ENCODE results near the gene DDX10.
A peak's percentile ranks its signal among the peaks of the same experiment; 100 is the strongest.

Gene DDX10

DNA sequence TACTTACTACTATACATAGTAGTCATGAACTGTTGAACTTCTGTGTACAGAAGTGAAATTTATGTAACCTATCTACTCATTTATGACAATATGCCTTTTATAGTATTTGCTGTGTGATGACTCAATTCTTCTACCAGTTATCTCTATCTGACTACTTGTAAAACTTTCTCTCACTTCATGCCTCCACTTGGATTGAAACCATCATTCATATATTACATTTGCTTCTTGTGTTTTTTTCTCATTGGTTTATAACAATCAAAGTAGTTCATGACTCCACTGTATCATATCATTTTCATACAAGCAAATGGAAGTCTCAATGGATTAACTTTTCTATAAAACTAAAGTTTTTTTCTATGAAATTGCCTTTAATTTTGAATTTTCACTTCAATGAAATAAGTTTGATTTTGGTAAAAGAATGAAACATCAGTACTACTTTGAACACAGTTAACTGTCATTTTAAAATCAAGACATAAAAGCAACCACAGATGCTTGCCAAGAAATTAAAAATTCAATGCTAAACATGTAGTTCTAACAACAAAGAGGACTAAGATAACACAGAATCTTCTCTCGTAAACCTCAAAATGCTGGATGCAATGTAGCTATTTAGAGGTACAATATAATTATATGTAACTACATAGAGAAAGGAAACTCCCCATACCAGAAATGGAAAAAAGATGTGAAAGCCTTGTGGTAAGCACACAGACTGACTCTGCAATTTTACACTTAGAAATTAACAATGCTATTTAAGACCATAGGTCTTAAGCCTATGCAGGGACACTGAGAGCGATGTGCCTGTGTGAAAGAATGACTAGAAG is 43.7 kb upstream of the DDX10 start:
- H3K4ac ChIP-seq (ENCODE audit: low read depth, low read length), result no peak overlapping the region
- no peak overlapping the region for H2AK5ac ChIP-seq (ENCODE audit: low read length)
- no peak overlapping the region for H4K12ac ChIP-seq (ENCODE audit: low read depth, low read length)
- DNase-seq, result no peak
- H3K18ac ChIP-seq (ENCODE audit: low read length), result no peak overlapping the region
- no peak overlapping the region for H3K27ac ChIP-seq (ENCODE audit: low read depth, low read length)
- H3K4me1 ChIP-seq (ENCODE audit: control insufficient read depth in 1 of 2, insufficient read depth in 2 of 2, low read length in 2 of 2), result peaks cover 3 to 10% of the 10 kb centered on the region in 2 experiments
- no peak overlapping the region for H3K14ac ChIP-seq (ENCODE audit: low read length)
- no peaks in the 10 kb centered on the region for H3K79me2 ChIP-seq (ENCODE audit: control insufficient read depth, insufficient read depth, low read length, poor library complexity)
- H3K4me3 ChIP-seq (ENCODE audit: low read depth, low read length), result no peak overlapping the region
- no peak overlapping the region for H3K4me2 ChIP-seq (ENCODE audit: low read length)
- H2AFZ ChIP-seq (ENCODE audit: insufficient read depth, low read length, poor library complexity), result no peak overlapping the region
- no peak overlapping the region for H3K23ac ChIP-seq (ENCODE audit: low read length)
- H3K27me3 ChIP-seq (ENCODE audit: insufficient read depth, low read length), result no peaks in the 10 kb centered on the region
- H2BK5ac ChIP-seq (ENCODE audit: low read depth, low read length, poor library complexity), result no peak overlapping the region
- no peaks in the 10 kb centered on the region for H3K9me3 ChIP-seq (ENCODE audit: insufficient read depth, low read depth, low read length)
- H3K9ac ChIP-seq (ENCODE audit: low read length), result no peak overlapping the region
- H3K79me1 ChIP-seq (ENCODE audit: low read length), result peaks cover 7% of the 10 kb centered on the region
- WGBS (ENCODE audit: extremely low coverage, insufficient coverage, insufficient read length), result no CpG with 5 or more reads among the region's 2 CpGs
- no peak overlapping the region for H4K91ac ChIP-seq (ENCODE audit: low read depth, low read length)
- H2BK120ac ChIP-seq (ENCODE audit: insufficient read depth, low read length, poor library complexity), result no peak overlapping the region
- no peaks in the 10 kb centered on the region for H3K36me3 ChIP-seq (ENCODE audit: control insufficient read depth in 1 of 2, insufficient read depth in 2 of 2, low read length in 2 of 2)
- H4K8ac ChIP-seq (ENCODE audit: low read depth, low read length), result no peak overlapping the region
- H2BK12ac ChIP-seq (ENCODE audit: low read length), result no peak overlapping the region

DNA sequence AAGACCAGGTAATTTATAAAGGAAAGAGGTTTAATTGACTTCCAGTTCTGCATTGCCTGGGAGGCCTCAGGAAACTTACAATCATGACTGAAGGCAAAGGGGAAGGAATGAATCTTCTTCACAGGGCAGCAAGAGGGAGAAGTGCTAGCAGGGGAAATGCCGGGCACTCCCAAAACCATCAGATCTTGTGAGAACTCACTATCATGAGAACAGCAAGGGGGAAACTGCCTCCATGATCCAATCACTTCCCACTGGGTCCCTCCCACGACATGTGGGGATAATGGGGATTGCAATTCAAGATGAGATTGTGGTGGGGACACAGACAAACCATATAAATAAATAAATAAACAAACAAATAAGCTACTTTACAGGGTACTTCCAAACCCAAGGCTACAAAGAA is 42.5 kb upstream of the DDX10 start:
- Histone ChIP-seq H3K9me3 (ENCODE audit: insufficient read depth, low read depth, low read length) (no peaks in the 10 kb centered on the region), H3K36me3 (ENCODE audit: control insufficient read depth in 1 of 2, insufficient read depth in 2 of 2, low read length in 2 of 2) (no peaks in the 10 kb centered on the region), H3K9ac (ENCODE audit: low read length) (no peak overlapping the region), H2AK5ac (ENCODE audit: low read length) (no peak overlapping the region), H3K14ac (ENCODE audit: low read length) (no peak overlapping the region), H3K79me1 (ENCODE audit: low read length) (peaks cover 4% of the 10 kb centered on the region), H3K4me3 (ENCODE audit: low read depth, low read length) (no peak overlapping the region), H4K91ac (ENCODE audit: low read depth, low read length) (no peak overlapping the region), H3K27me3 (ENCODE audit: insufficient read depth, low read length) (no peaks in the 10 kb centered on the region), H2AFZ (ENCODE audit: insufficient read depth, low read length, poor library complexity) (no peak overlapping the region), H2BK5ac (ENCODE audit: low read depth, low read length, poor library complexity) (no peak overlapping the region), H3K23ac (ENCODE audit: low read length) (no peak overlapping the region), H3K4me1 (ENCODE audit: control insufficient read depth in 1 of 2, insufficient read depth in 2 of 2, low read length in 2 of 2) (peaks cover 3% of the 10 kb centered on the region in 2 experiments), H2BK120ac (ENCODE audit: insufficient read depth, low read length, poor library complexity) (no peak overlapping the region), H3K4ac (ENCODE audit: low read depth, low read length) (no peak overlapping the region), H3K79me2 (ENCODE audit: control insufficient read depth, insufficient read depth, low read length, poor library complexity) (no peaks in the 10 kb centered on the region), H3K18ac (ENCODE audit: low read length) (no peak overlapping the region), H4K8ac (ENCODE audit: low read depth, low read length) (no peak overlapping the region), H4K12ac (ENCODE audit: low read depth, low read length) (no peak overlapping the region), H3K4me2 (ENCODE audit: low read length) (no peak overlapping the region), H2BK12ac (ENCODE audit: low read length) (no peak overlapping the region), H3K27ac (ENCODE audit: low read depth, low read length) (no peak overlapping the region)
- DNase-seq, result no peak
- no CpG with 5 or more reads among the region's 2 CpGs for WGBS (ENCODE audit: extremely low coverage, insufficient coverage, insufficient read length)

DNA sequence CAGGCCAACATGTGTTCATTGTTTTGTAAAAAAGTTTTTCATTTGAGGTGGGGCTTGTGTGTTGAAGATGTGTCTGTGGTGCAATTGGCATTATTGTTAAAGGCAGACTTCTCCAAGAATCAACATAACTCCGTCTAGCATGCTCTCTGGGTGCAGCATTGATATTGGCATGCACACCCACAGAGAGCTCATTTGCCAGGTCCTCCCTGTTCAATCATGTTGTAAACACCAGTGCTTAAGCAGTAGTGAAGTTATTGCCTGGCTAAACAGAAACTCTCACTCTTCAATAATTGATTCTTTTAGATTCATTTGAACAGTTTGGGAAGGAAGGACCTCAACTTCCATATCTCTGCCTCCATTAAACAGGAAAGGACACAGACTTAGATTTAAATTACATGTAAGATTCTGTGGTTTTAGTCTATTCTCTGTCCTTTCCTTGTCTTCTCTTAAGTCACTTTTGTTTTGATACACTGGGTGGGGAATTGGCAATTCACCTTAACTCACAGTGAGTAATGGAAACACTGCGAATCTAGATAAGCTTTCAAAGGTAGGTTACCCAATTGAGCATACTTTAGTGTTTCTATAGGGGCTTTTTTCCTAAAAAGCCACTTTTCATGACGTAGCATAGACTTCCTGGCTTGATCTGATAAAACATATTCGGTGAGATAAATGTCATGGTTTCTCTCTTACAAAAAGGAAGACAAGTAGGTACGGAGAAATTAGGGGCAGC is 40.5 kb upstream of the DDX10 start:
- H2BK12ac ChIP-seq (ENCODE audit: low read length), result no peak overlapping the region
- no peak overlapping the region for H3K4ac ChIP-seq (ENCODE audit: low read depth, low read length)
- H2AFZ ChIP-seq (ENCODE audit: insufficient read depth, low read length, poor library complexity), result no peak overlapping the region
- no peak overlapping the region for H2BK5ac ChIP-seq (ENCODE audit: low read depth, low read length, poor library complexity)
- no peak overlapping the region for H4K8ac ChIP-seq (ENCODE audit: low read depth, low read length)
- no peak overlapping the region for H3K23ac ChIP-seq (ENCODE audit: low read length)
- H3K79me2 ChIP-seq (ENCODE audit: control insufficient read depth, insufficient read depth, low read length, poor library complexity), result peaks cover 2% of the 10 kb centered on the region
- DNase-seq, result peak; percentile 36 to 92
- peaks cover 12% of the 10 kb centered on the region for H3K9me3 ChIP-seq (ENCODE audit: insufficient read depth, low read depth, low read length)
- no peak overlapping the region for H3K9ac ChIP-seq (ENCODE audit: low read length)
- no peaks in the 10 kb centered on the region for H3K4me1 ChIP-seq (ENCODE audit: control insufficient read depth in 1 of 2, insufficient read depth in 2 of 2, low read length in 2 of 2)
- H3K4me3 ChIP-seq (ENCODE audit: low read depth, low read length), result no peak overlapping the region
- peak overlapping the region; percentile 76 for H4K91ac ChIP-seq (ENCODE audit: low read depth, low read length)
- H3K4me2 ChIP-seq (ENCODE audit: low read length), result no peak overlapping the region
- H3K79me1 ChIP-seq (ENCODE audit: low read length), result peaks cover 2% of the 10 kb centered on the region
- no peak overlapping the region for H3K14ac ChIP-seq (ENCODE audit: low read length)
- H2BK120ac ChIP-seq (ENCODE audit: insufficient read depth, low read length, poor library complexity), result no peak overlapping the region
- no peak overlapping the region for H4K12ac ChIP-seq (ENCODE audit: low read depth, low read length)
- H3K27me3 ChIP-seq (ENCODE audit: insufficient read depth, low read length), result no peaks in the 10 kb centered on the region
- no peak overlapping the region for H3K18ac ChIP-seq (ENCODE audit: low read length)
- WGBS (ENCODE audit: extremely low coverage, insufficient coverage, insufficient read length), result no CpG with 5 or more reads among the region's 5 CpGs
- no peak overlapping the region for H3K27ac ChIP-seq (ENCODE audit: low read depth, low read length)
- H3K36me3 ChIP-seq (ENCODE audit: control insufficient read depth in 1 of 2, insufficient read depth in 2 of 2, low read length in 2 of 2), result peaks cover 0 to 3% of the 10 kb centered on the region in 2 experiments
- no peak overlapping the region for H2AK5ac ChIP-seq (ENCODE audit: low read length)

GRCh38 chr11:108628326-108628725 is 36.5 kb upstream of the DDX10 start:
- H2BK5ac ChIP-seq (ENCODE audit: low read depth, low read length, poor library complexity), result no peak overlapping the region
- H3K27ac ChIP-seq (ENCODE audit: low read depth, low read length), result no peak overlapping the region
- H2AK5ac ChIP-seq (ENCODE audit: low read length), result no peak overlapping the region
- peaks cover 0 to 3% of the 10 kb centered on the region in 2 experiments for H3K4me1 ChIP-seq (ENCODE audit: control insufficient read depth in 1 of 2, insufficient read depth in 2 of 2, low read length in 2 of 2)
- H3K4ac ChIP-seq (ENCODE audit: low read depth, low read length), result no peak overlapping the region
- peaks cover 16% of the 10 kb centered on the region for H3K9me3 ChIP-seq (ENCODE audit: insufficient read depth, low read depth, low read length)
- H2BK120ac ChIP-seq (ENCODE audit: insufficient read depth, low read length, poor library complexity), result no peak overlapping the region
- H4K12ac ChIP-seq (ENCODE audit: low read depth, low read length), result no peak overlapping the region
- peaks cover 4% of the 10 kb centered on the region for H3K79me1 ChIP-seq (ENCODE audit: low read length)
- H3K4me2 ChIP-seq (ENCODE audit: low read length), result no peak overlapping the region
- H2AFZ ChIP-seq (ENCODE audit: insufficient read depth, low read length, poor library complexity), result no peak overlapping the region
- no peak overlapping the region for H4K91ac ChIP-seq (ENCODE audit: low read depth, low read length)
- peaks cover 2% of the 10 kb centered on the region for H3K79me2 ChIP-seq (ENCODE audit: control insufficient read depth, insufficient read depth, low read length, poor library complexity)
- H3K9ac ChIP-seq (ENCODE audit: low read length), result no peak overlapping the region
- WGBS (ENCODE audit: extremely low coverage, insufficient coverage, insufficient read length), result no CpG with 5 or more reads among the region's 10 CpGs
- no peak overlapping the region for H3K23ac ChIP-seq (ENCODE audit: low read length)
- no peak overlapping the region for H4K8ac ChIP-seq (ENCODE audit: low read depth, low read length)
- no peaks in the 10 kb centered on the region for H3K27me3 ChIP-seq (ENCODE audit: insufficient read depth, low read length)
- no peak overlapping the region for H3K18ac ChIP-seq (ENCODE audit: low read length)
- H3K14ac ChIP-seq (ENCODE audit: low read length), result no peak overlapping the region
- no peak overlapping the region for H2BK12ac ChIP-seq (ENCODE audit: low read length)
- no peak for DNase-seq
- H3K4me3 ChIP-seq (ENCODE audit: low read depth, low read length), result no peak overlapping the region
- H3K36me3 ChIP-seq (ENCODE audit: control insufficient read depth in 1 of 2, insufficient read depth in 2 of 2, low read length in 2 of 2), result peaks cover 0 to 3% of the 10 kb centered on the region in 2 experiments

Measured in trophoblast cell (in vitro differentiated cells and primary cell).